Stimulated activated CD8-positive, alpha-beta memory T cell treated with anti-CD3 and anti-CD28 coated beads, Interleukin-15, amount 100 ng/mL, for 24 hours (primary cell): Measurements from ENCODE around the gene ROBO3.

ENCODE experiments used
- DNase-seq: peaks from one replicate; pipeline ENCODE4 v3.0.0-alpha.2; 2020; ENCODE audit warnings: low read depth

Gene ROBO3

DNA sequence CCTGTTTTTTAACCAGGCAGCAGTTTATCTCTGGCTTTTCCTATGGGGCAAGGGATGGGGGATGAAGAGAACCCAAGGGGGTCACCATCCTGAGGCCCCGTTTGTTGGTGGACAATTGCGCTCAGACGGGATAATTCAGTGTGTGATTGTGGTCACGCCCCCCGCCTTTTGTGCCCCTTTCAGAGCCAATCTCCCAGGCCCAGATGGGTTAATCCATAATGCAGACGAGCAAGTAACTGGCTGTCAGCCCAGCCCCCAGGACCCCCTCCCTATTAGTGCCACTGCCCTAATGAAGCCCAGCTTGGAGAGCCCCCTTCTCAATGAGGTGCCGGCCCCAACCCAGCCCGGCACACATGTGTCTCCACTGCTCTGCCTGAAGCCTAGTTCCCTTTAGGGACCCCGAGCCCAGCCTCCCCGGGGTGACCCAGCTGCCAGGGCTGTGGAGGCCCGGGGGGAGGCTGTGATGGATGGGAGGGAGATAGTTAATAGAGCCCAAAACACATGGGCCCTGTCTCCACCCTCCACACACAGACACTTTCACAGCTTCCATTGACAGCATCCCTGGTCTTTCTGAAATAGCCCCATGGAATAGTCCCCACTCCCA lies 19.1 kb upstream of the ROBO3 start:
- DNase-seq = no peak

DNA sequence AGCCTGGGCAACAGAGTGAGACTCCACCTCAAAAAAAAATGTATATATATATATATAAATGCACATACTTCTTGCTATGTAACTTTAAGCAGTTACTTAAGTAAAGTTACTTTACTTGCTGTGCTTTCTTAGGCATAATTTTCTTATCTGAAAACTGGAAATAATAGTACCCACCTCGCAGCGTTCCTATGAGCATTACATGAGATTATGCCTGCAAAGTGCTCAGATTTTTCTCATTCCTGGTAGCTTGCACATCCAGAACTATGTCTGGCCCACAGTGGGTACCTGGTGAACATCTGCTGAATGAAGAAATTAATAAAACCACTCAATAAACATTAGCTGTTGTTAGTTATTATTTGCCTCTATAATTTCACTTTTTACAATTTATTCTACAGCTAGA lies 6.1 kb upstream of the ROBO3 start:
- no peak for DNase-seq

DNA sequence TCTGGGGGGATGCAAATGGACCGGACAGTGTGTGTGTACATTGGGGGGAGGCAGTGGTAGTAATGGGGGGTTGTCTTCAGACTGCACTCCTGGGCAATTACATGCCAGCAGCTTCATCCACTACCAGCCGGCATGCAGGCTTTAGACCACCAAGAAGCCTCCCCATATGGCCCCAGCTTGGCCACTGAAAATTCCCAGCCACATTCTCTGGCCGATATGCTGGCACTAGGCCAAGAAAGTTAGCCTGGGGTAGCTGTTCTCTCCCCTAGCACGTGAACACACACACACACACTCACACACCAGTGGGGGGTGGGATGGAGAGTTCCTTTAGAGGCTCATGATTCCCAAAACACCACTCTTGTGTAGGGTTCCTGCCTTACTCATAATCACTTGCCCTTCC lies 3.6 kb upstream of the ROBO3 start:
- DNase-seq = no peak

DNA sequence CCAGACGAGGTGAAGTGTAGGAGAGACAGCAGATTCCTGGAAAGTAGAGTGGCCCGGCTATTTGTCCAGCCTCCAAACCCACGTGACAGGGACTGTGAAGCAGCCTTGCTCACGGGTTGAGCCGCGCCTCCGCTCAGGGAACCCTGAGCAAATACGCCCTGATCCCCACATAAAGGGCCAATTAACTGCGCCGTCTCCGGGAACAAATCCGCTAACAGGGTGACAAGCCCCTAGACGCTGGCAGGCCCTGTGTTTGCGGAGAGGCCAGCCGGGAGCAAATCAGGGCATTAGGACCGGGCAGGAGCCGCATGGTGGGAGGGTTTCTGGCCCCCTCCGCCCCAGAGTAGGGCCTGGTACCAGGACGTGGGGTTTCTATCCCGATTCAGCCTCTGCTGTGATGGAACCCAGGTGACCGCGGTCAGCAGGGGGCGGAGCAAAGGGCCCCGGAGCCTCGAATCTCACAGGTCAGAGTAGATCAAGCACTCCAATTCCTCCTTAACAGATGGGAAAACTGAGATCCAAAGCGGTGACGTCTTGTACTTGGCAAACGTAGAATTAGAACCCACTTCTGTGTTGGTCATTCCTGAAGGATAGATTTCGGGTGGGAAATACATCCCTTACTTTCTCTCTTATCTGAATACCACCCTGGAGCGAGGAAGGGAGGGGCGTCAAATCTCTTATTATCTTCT lies 2.0 kb upstream of the ROBO3 start:
- DNase-seq = no peak

DNA sequence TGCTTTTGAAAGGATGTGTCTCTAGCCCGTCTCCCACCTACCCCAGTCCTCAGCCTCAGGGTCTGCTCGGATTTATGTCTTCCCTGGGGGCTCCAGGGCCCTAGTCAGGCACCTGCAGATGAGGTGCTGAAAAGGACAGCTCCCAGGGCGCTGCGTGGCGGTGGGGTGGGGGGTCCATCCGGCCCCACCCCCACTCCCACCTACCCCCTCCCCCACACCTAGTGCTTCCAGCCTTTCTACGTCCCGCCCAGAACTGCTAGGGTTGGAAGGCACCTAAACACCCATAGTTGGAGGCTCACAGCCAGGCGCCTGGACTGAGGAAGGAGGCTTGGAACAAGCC lies 1.4 kb upstream of the ROBO3 start:
- no peak for DNase-seq

DNA sequence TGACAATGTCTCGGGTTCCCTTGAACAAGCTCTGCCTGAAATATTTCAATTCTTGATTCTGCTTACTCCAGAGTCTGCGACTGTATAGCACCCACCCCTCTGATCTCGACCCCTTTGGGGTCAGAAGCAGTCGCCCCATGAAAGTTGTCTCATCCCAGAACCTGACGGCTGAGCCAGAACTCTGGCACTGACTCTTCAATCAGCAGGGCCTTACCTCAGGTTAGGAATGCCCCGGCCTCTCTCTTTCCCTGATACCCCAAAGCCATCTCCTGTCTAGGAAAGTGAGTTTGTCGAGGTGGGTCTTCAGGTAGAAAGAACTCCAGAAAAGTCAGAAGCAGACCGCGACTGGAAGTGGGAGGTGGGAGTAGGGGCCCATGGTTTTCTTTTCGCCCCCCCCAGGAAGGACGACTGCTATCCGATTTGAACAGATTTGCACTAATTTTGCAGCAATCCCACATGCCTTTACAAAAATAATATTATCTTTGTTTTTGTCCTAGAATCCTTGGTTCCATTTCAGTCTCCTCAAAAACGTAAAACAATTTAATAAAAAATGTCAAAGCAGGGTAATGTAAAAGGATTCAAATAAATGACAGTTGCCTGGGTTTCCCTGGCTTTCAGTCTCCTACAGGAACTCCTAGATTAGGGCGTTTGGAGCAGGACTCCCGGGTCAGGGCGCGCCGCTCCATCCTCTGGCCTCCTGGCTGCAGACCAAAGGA lies 898 bp upstream of the ROBO3 start:
- DNase-seq = no peak

DNA sequence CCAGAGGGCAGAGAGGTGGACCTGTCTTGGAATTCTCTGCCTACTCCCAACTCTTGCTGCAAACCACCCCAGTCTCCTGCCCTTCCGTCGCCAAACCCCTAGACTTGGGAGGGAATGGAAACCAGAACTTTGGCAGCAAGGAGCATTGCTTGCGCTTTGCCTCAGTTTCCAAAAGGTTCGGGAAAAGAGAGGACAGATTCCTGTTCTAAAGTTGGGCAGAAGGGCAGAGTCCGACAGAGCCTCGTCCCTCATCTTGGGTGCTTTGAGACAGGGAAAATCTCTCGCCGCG lies 396 bp upstream of the ROBO3 start:
- no peak for DNase-seq

DNA sequence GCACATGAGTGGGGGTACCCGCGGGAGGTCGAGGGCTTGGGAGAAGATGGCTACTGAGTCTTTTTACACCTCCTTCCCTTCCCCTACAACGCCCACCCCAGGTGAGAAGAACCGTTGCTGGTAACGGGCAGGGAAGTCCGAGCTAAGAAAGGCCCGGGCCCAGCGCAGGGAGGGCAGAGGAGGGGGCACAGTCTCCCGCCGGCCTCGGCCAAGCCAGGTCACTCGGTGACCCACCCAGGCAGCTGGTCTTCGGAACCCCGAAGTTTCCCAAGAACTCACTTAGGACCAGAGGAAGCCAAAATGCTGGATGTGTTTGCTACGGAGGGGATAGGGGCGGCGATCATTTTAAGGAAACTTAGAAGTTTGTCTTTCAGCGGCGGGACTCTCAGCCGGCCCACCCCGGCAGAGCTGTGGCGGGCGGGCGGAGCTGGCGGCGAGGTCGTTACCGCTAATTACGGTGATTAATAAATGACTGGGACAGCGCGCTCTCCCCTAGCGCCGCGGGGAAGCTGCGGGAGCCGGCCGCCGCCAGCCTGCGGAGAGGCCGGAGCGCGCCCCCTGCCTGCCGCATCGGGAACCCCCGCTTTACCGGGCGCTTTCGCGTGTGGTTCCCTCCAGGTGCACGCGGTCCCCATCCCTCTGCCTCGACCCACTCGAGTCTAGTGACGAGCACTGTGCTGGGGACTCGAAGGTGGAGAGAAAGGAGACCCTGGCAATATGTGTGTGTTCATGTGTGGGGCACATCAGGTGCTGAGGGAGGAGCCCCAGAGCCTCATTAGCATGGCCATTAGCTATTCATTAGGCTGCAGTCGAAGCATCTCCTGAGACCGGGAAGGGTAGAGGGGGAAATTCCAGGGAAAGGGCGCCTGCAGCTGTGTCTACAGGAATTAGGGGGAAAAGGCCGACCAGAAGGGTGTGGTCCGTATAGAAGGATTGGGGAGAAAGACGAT lies 945 bp downstream of the ROBO3 start:
- DNase-seq = peak; percentile 27

DNA sequence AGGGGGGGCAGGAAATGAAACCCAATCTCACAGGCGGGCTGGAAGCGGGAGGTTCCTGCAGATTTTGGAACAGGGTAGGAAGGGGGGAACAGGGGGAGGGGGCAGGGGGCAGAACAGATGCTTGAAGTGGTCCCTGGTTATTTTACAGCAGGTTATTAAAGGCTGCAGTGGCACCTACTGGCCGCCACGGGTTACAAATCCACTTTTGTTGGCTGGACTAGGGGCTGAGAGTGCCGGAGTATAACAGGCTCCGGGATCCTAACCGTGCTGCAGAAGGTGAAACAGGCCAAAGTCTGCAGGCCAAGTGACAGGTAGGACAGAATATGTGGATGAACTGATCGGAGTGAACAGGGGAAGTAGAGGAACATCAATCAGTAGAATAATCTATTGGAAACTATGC lies 2.5 kb downstream of the ROBO3 start:
- no peak for DNase-seq

DNA sequence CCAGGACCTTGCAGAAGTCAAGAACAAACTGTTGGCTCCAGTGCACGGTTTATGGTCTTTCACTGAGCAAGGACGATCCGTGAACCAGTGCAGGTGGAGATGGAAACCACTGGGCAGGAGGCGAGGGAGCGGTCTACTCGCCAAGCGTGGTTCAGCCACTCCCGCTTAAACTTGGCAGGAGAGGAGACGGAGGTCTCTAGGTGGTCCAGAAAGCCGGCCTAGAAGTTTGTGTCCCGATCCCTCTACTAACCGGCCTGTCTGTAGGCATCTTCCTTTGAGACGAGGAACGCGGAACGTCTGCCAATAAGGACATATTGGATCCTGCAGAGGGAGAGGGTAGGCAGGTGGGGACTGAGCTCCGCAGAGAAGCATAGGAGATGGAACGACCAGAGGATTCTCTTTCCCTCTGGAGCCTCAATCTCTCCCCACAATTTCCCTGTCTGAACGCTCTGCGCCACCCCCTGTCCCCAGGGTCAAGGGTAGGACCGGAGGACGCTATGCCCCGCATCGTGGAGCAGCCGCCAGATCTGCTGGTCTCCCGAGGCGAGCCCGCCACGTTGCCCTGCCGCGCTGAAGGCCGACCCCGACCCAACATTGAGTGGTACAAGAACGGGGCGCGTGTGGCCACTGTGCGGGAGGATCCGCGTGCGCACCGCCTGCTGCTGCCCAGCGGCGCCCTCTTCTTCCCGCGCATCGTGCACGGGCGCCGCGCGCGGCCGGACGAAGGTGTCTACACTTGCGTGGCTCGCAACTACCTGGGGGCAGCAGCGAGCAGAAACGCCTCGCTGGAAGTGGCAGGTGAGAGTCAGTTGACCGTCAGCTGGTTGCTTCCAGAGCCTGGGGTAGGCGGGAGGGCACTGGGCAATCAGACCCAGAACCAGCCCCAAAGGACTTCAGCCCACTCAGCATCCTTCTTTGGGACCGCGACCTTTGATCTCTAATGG lies 3.4 kb downstream of the ROBO3 start:
- no peak for DNase-seq

DNA sequence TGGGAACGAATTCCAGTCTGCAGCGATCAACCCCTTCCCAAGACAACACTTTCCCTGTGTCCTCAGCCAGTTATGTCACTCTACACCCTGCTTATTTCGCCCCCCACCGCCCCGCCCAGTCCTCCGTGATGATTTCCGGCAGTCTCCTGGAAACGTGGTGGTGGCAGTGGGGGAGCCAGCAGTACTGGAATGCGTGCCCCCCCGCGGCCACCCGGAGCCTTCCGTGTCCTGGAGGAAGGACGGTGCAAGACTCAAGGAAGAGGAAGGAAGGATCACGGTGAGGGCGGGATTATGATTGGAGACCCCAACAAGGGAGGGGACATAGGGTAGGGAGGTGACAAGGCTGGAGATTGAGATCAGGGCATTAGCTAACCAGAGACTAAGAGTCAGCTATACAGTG lies 4.1 kb downstream of the ROBO3 start:
- DNase-seq = no peak

DNA sequence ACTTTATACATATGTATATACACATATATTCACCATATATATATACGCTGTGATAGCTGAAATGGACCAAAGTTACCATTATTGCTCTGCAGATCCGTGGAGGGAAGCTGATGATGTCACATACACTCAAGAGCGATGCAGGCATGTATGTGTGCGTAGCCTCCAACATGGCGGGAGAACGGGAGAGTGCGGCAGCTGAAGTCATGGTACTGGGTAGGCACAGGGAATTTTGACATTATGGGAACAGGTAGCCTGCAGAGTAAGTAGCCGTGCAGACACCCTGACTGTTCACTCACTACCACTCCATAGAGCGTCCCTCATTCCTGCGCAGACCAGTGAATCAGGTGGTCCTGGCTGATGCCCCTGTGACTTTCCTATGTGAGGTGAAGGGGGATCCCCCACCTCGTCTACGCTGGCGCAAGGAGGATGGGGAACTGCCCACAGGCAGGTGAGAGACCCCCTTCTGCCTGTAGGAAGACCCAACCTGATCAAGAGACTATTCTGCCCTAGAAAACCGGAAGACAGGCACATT lies 4.7 kb downstream of the ROBO3 start:
- DNase-seq = no peak

DNA sequence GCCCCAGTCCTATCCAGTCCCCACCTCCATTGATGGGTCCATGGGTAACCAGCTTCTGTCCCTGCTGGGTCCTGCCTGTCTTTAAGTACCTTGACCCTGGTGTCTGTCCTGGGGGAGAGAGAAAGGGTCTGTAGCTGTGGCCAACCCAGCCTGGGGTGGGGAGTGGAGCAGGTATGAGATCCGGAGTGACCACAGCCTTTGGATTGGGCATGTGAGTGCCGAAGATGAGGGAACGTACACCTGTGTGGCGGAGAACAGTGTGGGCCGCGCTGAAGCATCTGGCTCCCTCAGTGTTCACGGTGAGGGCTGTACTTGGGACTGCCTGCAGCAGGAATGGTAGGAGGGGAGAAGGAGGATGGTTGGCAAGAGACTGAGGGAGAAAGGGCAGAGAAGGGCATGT lies 5.2 kb downstream of the ROBO3 start:
- DNase-seq = no peak

DNA sequence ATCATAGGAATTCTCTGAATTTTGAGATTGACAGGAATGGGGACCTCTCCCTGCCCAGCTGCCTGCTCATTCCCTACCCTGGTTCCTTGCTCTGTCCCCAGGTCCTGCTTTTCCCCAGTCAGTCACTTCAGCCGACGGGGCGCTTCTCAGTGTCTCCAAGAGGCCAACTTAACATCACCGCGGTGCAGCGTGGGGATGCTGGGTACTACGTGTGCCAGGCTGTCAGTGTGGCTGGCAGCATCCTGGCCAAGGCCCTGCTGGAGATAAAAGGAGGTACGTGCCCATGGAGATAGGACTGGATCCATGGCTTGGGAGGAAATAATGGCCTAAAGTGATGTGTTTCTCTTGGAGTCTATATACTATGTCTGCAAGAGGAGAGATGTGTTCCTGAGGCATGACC lies 7.0 kb downstream of the ROBO3 start:
- DNase-seq = no peak

DNA sequence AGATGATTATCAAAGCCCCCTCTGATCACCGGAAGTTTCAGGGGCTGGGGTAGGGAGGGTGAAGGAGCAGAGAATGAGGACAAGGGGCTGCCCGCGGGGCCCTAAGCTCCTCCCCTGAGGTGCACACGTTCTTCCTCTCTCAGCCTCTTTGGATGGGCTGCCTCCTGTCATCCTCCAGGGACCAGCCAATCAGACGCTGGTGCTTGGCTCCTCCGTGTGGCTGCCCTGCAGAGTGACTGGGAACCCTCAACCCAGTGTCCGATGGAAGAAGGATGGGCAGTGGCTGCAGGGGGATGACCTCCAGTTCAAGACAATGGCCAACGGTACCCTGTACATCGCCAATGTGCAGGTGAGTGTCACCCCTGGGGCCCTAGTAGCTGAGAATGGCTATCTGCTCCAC lies 7.5 kb downstream of the ROBO3 start:
- DNase-seq = no peak

DNA sequence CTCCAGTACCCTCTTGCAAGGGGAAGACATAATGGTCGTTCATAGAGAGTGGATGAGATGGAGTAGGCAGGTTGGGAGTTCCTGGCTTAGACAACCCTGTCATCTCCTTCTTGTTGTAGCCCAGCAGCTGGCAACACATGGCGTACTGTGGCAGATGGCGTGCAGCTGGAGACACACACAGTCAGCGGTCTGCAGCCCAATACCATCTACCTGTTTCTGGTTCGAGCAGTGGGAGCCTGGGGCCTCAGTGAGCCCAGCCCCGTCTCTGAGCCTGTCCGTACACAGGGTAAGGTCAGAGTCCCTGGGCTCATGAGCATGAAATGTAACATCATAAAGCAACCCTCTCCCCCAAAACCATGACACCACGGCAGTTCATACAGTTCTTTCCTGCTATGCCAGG lies 8.7 kb downstream of the ROBO3 start:
- DNase-seq = no peak

DNA sequence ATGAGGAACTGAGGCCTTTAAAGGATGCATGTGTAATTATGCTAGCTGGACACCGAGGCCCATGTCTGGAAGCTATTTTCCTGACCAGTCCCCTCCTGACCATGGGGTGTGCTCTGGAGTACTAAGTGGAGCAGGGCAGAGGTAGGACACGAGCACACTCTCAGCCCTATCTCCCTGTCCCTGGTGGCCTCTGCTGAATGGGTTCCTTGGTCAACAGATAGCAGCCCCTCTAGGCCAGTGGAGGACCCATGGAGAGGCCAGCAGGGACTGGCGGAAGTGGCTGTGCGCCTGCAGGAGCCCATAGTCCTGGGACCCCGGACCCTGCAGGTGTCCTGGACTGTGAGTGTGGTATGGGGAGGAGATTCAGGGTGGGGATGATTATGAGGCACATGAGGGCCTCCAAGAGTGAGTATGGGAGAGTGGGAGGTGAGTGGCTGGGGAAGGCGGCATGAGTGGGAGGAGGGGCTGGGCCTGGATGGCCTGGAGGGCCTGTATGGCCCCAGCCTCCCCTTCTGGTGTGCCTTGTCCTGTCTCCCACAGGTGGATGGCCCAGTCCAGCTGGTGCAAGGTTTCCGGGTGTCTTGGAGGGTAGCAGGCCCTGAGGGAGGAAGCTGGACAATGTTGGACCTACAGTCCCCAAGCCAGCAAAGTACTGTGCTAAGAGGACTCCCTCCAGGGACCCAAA lies 9.5 kb downstream of the ROBO3 start:
- DNase-seq = no peak

DNA sequence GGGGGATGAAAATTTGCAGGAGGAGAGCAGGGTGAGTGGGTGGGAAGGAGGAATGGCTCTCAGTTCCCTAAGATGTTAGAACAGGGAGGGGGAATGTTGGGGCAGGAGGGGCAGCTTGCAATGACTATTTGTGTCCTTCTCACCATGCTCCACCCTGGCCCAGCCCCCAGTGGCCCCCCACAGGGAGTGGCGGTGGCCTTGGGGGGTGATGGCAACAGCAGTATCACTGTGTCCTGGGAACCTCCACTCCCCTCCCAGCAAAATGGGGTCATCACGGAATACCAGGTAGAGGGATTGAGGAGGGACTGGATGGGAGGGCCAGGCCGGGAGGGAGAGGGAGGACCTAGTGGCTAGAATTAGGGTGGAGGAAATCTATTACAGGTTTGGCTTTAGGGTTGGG lies 10.2 kb downstream of the ROBO3 start:
- DNase-seq = no peak

DNA sequence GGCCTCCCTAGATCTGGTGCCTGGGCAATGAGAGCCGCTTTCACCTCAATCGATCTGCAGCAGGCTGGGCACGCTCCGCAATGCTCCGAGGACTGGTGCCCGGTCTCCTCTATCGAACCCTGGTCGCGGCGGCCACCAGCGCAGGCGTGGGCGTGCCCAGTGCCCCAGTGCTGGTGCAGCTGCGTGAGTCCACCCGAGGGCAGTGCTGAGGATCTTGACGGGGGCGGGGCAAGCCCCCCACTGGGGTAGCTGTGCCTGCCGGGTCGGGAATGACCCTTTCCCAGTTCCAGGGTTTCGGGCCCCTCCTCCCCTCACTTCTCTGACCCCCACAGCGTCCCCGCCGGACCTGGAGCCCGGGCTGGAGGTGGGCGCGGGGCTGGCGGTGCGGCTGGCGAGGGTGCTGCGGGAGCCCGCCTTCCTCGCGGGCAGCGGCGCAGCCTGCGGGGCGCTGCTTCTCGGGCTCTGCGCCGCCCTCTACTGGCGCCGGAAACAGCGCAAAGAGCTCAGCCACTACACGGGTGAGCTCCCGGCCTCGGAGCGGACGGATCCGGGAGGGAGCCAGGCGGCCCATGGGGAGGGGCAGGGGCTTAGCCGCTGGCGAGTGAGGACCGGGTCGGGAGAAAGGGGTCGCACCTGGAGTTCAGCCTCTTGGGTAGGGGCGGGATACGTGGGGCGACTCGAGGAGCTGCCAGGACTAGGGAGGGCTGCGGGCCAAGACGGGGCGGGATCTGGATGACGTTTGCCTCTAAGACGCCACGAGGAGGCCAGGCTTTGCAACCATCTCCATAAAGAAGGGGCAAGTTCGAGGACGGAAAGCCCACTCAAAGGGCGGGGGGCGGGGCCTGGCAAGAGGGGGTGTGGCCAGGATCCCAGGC lies 10.9 kb downstream of the ROBO3 start:
- DNase-seq = peak; percentile 46
